HTERT RPE-1 (cell line): ENCODE data around the gene EDN2.

Experiments used
- in situ Hi-C: fragments of 300-500 bp; cut with MboI; formaldehyde crosslinking; loops from 4 replicates; pipeline ENCODE4 v1.14.3; 2020; ENCODE audit warnings: low sequenced_read_pairs

EDN2 gene

DNA sequence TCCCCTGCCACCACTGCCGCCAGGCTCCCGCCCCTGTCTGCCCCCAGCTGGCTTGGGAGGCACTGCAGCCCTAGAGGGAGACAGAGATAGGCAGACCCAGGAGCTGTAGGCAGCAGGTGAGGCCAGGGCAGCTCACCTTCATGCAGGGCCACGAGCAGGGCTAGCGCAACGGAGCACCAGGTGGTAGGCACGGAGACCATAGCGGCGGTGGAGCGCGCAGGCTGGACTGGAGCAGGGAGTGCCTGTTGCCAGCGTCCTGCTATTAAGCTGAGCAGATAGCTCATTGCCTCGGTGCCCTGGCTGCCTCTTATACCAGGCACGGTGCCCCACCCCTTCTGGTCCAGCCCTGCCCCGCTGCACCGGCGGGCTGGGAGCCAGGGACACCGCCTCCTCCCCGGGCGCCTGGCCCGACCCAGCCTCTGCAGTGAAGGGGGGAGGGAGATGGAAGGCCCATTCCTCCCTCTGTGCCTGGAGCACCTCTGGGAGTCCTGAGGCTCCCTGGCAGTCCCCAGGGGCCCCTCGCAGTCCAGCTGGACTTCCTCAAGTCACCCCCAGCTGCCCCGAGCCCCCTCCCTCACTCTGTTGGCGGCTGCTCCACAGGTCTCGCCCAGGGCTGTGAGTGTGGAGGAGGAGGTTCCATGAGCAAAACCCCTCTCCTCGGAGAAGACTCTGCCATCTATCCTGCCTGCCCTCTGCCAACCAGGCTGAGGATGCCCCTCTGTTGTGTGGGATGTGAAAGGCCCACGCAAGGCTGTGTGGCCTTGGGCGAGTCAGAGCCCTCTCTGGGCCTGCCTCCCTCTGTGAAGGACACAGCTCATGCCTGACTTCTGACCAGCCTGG lies at the start of gene EDN2:
Gene EDN2, minus strand, starts transcription at position 282 of the 840 bp plus-strand sequence. Its CDS starts 82 bp downstream, at position 200.
- in situ Hi-C loops, result no loop called here

DNA sequence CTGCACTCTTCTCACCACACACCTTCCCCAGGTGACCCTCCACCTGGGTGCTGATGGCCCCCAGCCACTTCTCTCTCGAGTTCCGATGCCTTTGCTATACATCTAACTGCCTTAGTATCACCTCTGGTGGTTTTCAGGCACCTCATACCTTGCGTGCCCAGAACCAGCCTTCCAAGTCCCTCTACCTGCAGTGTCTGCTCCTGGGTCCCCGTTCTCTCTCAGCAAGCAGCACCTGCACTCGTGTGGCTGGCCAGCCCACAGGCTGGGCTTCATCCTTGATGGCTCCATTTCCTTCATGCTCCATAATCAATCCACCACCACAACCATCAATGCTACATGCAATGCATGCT lies 49.2 kb upstream of the EDN2 start:
- in situ Hi-C loops, result no loop called here

DNA sequence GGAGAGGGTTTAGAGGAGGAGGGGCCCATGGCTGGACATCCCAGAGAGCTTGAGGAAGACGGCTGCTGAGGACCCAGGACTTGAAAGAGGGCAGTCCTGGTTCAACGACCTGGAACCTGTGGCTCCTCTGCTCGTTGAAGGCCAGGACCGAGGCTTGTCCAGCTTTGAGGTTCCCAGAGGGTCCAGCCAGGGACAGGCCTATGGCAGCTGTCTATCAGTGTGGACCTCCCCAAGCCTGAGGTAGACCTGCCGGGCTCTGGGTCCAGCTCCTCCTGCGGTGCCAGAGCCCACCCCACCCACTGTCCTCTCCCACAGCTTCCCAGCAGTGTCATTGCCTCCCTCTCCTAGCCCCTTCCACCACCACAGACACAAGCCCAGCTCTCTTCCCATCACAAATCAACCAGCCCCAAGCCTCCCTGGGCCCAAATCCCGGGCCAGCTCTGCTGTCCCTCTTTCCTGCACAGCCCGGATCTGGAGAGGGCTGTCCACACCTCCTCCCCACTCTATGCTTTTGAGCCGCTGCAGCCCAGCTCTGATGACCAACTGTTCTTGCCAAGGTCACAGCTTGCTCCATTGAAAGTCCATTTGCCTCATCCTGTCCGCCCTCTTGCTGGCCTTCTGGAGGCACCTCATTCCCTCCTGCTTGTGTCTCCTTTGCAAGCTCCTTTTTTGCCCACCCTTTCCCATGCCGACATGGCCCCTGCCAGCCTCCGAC lies 48.7 kb upstream of the EDN2 start:
- in situ Hi-C loops, result no loop called here

DNA sequence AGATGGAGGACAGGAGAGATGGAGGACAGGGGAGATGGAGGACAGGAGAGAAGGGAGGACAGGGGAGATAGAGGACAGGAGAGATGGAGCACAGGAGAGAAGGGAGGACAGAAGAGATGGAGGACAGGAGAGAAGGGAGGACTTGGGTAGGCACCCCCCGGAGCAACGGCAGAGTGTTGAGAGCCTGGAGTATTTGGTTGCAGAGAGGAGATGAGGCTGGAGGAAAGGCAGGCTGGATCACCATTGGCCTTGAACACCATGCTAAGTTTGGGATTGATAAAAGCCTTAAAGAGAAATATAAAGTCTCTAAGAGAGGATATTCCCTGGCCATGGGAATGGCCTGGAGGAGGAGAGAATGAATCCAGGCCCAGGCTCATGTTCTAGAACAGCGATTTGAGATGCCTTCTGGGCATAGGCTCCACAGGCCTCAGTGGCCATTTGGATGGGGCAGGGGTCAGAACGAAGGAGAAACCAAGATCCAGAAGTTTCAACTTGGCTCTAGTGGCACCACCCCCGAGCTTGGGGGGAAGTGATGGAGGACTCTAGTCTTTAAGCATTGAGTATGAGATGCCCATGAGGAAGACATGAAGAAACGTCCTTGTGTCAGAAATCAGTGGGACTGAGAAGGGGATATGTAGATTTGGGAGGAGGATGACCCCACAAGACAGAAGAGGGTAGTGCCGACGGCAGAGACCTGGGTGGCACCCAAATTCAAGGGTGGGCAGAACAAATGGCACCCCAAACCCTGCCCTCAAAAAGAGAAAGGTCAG lies 47.9 kb upstream of the EDN2 start:
- in situ Hi-C loops, result no loop called here

DNA sequence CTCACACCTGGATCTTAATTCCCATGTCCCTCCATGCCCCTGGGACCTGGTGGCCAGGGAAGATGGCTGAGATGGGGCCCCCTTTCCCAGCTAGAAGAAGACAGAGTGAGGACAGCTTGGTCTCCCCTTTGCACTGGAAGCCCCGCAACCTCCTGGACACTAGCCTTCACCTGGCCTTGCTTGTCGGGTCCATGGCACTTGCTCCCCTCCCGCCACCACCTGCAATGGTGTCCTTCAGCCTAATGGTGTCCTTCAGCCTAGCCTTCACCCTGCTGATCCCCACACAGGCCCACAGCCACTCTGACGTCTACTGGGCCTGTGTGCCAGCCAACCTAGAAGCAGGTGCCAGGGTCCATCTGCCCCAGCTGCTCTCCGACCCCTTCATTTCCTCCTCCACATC lies 45.9 kb upstream of the EDN2 start:
- in situ Hi-C loops, result no loop called here

DNA sequence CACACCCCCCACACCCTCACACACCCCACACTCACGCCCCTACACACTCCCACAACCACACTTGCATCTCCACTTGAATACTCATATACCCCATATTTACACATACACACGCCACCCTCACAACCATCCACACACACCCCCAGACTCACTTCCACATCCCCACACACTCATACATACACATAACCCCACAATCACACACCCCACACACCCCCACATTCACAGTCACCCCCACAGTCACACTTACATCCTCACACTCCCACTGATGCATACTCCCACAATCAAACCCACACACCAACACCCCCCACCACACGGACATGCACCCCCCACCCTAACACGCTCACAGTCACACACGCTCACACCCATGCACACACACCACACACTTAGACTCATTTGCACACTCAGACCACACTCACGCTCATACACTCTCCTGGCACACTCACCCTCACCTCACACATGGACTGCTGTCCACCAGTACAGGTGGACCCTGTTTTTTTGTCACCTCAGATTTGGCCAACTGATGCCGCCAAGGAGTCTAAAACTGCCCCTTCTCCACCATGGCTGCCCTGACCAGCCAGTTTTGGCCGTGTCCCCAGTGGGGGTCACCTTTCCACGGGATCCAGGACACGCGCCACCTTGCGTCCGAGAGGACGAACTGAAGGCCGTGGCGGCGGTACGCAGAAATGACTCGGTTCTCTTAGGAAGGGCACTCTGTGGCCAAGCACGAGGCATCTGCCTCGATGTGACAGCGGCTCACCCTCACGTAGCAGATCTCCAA lies 45.3 kb upstream of the EDN2 start:
- in situ Hi-C loops, result no loop called here

DNA sequence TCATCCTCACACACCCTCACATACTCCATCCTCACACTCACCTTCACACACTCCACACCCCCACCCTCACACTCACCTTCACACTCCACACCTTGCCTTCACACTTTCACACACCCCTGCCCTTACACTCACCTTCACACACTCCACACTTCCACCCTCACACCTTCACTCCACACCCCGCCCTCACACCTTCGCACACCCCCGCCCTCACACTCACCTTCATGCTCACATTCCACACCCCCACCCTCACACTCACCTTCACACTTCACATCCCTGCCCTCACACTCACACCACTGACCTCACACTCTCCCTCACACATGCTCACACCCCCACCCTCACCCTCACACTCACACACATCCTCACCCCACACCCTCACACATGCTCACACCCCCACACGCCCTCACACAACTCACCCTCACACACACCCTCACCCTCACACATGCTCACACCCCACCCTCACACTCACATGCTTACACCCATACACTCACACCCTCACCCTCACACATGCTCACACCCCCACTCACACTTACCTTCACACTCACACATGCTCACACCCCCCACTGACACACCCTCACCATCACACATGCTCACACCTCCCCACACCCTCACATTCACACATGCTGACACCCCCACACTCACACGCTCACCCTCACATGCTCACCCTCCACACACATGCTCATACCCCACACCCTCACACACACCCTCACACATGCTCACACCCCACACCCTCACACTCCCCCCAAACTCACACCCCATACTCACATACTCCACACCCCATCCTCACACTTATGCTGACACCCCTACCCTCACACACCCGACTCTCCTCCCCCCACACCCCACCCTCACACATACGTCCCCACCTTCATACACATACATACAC lies 44.5 kb upstream of the EDN2 start:
- in situ Hi-C loops, result no loop called here

DNA sequence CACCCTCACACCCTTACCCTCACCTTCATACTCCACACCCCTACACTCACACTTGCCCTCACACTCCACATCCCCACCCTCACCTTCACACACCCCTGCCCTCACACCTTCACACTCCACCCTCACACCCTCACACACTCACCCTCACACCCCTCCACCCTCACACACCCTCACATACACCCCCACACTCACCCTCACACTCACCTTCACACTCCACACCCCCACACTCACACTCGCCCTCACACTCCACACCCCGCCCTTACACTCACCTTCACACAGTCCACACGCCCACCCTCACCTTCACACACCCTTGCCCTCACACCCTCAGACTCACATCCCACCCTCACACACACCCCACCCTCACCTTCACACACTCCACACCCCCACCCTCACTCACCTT lies 43.6 kb upstream of the EDN2 start:
- in situ Hi-C loops, result no loop called here

DNA sequence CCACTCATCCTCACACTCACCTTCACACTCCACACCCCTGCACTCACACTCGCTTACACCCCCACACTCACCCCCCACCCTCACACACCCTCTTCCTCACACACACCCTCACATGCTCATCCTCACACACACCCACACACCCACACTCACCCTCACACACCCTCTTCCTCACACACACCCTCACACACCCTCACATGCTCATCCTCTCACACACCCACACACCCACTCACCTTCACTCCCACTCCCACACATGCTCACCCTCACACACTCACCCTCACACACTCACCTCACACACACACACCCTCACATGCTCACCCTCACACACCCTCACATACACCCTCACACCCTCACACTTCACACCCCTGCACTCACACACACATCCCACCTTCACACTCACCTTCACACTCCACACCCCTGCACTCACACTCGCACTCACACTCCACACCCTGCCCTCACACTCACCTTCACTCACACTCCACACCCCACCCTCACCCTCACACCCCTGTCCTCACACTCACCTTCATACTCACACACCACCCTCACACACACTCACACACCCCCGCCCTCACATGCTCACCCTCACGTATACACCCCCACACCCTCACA lies 42.6 kb upstream of the EDN2 start:
- in situ Hi-C loops, result no loop called here

DNA sequence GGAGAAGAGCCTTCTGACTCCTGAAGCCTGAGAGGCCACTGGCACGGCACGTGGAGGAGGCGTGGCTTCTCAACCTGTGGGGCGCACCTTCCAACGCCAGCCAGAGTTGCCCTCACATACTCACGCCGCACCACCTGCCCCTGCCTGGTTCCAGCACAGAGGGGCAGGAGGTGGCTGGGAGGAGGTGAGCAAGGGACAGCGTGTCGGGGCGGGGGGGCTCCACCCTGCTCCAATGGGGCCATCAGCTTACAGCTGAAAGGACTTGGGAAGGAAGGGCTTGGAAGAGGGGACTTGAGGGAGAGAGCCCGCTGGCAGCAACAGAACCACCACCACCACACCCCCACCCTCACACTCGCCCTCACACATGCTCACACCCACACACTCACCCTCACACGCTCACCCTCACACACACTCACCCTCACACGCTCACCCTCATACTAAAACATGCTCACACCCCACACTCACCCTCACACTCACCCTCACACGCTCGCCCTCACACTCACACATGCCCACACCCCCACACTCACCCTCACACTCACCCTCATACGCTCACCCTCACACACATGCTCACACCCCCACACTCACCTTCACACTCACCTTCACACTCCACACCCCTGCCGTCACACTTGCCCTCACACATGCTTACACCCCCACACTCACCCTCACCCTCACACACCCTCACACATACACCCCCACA lies 41.6 kb upstream of the EDN2 start:
- in situ Hi-C loops, result no loop called here

DNA sequence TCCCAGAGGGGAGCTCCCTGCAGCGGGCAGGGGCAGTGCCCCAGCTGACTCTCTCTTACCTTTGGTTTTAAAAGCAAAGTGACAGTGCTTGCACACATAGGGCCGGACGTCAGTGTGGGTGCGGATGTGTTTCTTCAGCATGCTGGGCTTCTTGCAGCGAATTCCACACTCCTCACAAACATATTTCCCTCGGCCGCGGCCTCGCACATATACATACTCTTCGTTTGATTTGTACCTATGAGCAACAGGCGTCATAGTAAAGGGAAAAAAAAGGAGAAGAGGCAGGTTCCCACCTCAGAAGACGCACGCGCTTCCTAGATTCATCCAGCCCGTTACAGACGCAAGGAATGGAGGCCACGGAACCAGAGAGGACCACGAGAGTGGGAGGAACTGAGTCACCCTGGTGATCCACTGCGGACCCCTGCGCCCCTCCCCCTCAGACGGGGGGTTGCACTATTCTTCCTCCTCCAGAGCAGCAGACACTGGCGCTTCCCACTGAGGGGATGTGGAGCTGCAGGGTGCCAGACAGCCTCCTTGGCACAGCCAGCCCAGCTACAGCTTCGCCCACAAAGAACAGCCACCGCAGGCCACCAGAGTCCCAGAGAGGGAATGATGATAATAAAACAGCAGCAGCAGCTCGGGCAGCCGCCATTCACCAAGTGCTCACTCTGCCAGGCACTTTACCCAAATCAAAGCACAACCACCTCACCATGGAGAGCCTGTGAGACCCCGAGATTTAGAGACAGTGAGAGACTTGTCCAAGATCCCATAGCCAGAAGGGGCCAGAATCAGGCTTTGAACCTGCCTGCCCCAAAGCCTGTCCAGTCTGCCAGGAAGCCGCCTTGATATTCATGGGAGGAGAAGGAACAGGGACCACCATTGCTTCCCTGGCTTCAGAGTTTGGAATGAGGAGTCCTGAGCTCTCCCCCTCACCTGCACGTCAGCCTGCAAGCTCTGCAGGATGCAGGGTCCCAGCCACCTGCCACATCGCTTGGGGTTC lies 40.5 kb upstream of the EDN2 start:
- in situ Hi-C loops, result no loop called here

DNA sequence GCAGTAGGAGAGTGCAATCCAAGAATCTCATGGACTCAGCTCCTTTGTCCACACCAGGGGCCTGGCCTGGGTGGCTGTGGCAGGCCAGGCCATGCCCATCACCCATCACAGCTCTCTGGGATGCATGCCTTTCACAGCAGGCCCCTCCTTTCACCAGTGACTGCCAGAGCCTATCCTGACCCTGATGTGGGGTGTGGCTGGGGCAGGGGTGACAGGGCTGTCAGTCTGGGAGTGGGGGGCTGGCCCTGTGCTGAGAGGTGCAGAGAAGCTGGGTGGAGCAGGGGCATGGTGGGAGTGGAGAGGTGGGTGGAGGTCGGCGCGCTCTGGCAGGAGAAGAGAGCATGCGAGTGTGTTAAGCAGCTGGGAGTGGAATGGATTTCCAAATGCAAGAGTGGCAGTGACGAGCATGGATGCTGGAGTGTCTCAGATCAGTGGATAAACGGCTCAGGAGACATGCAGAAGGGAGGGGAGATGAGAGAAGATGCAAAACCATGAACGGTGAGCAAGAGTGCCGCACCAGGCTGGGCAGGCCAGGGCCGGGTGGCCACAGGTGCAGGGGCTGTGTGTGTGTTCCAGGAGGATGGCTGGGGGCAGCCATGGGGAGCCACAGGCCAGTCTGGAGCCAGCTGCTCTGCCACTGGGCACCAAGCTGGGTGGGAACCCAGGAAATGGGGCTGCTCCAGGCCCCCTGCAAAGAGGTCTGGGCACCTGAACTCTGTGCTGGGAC lies 39.6 kb upstream of the EDN2 start:
- in situ Hi-C loops, result no loop called here

DNA sequence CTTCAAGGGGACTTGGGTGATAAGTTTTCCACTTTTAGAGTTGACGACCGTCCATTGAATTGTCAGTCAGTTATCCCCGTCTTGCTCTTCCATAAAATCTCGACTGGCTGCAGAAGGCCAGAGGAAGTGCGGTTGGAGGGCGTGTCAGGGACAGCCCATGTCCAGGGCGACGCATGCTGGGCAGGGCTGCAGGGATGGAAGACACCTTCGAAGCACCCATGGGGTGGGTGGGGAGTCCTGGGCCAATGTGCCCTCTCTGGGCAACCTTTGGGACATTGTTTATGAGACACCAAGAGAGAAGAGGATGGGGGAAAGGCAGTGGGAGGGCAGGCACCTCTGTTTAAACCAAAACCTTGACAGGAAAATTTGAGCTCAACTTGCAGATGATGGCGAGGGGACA lies 38.6 kb upstream of the EDN2 start:
- in situ Hi-C loops, result no loop called here

DNA sequence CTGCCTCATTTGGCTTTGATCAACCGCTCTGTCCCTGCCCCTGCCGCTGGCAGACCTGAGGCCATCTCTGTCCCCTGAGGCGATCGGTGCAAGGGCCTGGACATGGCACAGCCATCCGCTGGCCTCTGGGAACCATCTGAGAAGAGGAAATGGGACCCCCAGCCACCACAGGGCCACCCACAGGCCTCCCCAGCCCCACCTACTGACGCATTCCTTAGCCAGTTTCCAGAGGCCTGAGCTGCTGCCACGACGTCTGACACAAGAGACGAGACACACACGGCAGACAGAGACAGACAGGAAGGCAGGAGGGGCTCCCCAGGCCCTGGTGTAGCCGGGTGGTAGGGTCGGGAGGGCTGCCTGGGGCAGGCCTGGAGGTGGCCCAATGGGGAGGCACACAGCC lies 37.3 kb upstream of the EDN2 start:
- in situ Hi-C loops, result no loop called here

DNA sequence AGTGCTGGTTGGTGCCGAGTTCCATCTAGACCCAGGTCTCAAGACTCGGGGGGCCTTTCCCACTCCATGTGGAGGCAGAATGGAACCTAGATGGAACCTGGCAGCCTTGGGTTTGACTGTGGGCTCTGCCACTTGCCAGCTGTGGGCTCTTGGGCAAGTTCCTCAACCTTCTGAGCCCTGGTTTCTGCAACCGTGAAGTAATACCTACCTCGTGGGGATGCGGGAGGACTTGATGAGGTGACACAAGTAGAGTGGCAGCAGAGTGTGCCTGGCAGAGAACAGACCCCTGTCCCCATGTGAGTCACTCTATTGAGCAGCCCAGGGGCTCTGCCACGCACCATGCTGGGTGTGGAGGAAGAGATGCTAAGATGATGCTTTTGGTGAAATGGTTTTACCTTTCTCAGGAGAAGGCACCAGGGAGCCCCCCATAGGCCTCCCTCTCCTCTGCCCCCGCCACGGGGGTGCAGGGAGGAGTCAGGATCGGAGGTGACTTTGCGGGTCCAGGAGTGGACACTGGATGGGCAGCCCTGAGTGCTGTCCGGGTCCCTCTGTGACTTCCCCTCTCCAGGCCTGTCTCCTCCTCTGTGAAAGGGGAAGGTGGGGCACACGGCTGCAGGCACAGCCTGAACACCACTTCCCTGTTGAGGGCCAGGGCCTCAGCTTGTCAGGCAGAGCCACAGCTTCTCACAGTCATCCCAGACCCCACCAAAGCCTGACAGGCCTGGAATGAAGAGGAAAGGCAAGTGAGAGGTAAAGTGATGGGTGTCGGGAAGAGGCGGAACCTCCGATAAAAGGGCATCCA lies 36.7 kb upstream of the EDN2 start:
- in situ Hi-C loops, result no loop called here

DNA sequence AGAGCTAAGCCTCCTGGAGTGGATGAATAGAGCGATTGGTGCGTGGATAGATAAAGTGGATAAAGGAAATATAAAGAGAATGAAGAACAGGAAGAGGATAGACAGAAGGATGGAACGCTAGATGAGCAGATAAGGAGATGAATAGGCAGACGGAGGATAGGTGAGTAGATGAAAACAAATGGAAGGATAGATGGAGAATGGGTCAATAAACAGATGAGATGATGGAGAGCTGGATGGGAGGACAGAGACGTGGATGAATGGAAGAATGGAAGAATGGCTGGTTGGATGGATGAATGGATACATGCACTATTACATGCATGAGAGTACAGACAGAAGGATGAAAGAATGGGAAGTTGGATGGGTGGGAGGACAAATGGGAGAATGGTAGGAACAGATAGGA lies 35.2 kb upstream of the EDN2 start:
- in situ Hi-C loops, result no loop called here
